ENCODE data around the gene MRPL32.

DNA sequence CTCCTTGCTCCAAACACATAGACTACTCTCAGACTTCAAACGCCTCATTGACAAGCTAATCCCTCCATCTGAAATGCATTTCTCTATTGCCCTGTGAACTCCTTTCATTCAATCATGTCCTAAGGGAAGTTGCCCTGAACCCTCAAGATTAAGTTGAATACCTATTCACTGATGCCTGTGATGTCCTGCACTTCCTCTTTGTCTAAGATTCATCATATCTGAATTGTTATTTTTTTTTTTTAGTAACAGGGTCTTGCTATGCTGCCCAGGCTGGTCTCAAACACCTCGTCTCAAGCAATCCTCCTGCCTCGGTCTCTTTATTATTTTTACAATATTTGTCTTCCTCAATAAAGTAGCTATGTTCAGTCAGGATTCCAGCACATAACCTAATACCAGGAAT is 3.4 kb upstream of the MRPL32 start:
- TF ChIP-seq, protein P1, sequence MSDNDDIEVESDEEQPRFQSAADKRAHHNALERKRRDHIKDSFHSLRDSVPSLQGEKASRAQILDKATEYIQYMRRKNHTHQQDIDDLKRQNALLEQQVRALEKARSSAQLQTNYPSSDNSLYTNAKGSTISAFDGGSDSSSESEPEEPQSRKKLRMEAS (IDR thresholded peaks at IDR 0.05) = no peak
- TF ChIP-seq TAF1 (IDR thresholded peaks at IDR 0.05; ENCODE audit: low read depth) (no peak), EGR1 (IDR thresholded peaks at IDR 0.05) (no peak), TEAD4 (IDR thresholded peaks at IDR 0.05) (no peak), TCF12 (IDR thresholded peaks at IDR 0.05; ENCODE audit: low read depth) (no peak), ZBTB7A (IDR thresholded peaks at IDR 0.05; ENCODE audit: low read depth) (no peak), NFIC (IDR thresholded peaks at IDR 0.05) (no peak), RAD21 (IDR thresholded peaks at IDR 0.05; ENCODE audit: low read depth) (no peak)
